ENCODE results near the gene RNF135.
"Not testable (repeated sequence)": the region's sequence is repeated elsewhere in the genome, so short reads cannot be mapped to it uniquely, and the experiment has no call there.

RNF135 gene

GRCh38 chr17:31004160-31004559, 33.3 kb downstream of the RNF135 start:
- no peak for DNase-seq

GRCh38 chr17:31007695-31008373, 37.0 kb downstream of the RNF135 start:
- no peak for DNase-seq

GRCh38 chr17:31008374-31009041, 37.7 kb downstream of the RNF135 start:
- no peak for DNase-seq

GRCh38 chr17:31009042-31009702, 38.3 kb downstream of the RNF135 start:
- DNase-seq = not testable (repeated sequence)

- DNase-seq = not testable (repeated sequence)
Observed at GRCh38 chr17:31010014-31010413, 39.2 kb downstream of the RNF135 start.

GRCh38 chr17:31013844-31014243, 43.0 kb downstream of the RNF135 start:
- no peak for DNase-seq

GRCh38 chr17:31015639-31016038, 44.8 kb downstream of the RNF135 start:
- no peak for DNase-seq

- no peak for DNase-seq
Observed at GRCh38 chr17:31019004-31019403, 48.2 kb downstream of the RNF135 start.

- DNase-seq = not testable (repeated sequence)
Observed at GRCh38 chr17:31023171-31023570, 52.3 kb downstream of the RNF135 start.

GRCh38 chr17:31031841-31032240, 61.0 kb downstream of the RNF135 start:
- DNase-seq = no peak

GRCh38 chr17:31035611-31036010, 64.8 kb downstream of the RNF135 start:
- DNase-seq = not testable (repeated sequence)

GRCh38 chr17:31040837-31041236, 70.0 kb downstream of the RNF135 start:
- not testable (repeated sequence) for DNase-seq

- not testable (repeated sequence) for DNase-seq
Observed at GRCh38 chr17:31042378-31042777, 71.5 kb downstream of the RNF135 start.

GRCh38 chr17:31046856-31047425, 76.1 kb downstream of the RNF135 start:
- DNase-seq = not testable (repeated sequence)

- no peak for DNase-seq
Observed at GRCh38 chr17:31048142-31048541, 77.3 kb downstream of the RNF135 start.

- no peak for DNase-seq
Observed at GRCh38 chr17:31048780-31049179, 77.9 kb downstream of the RNF135 start.
